Breast epithelium (tissue), 4 donors: ENCODE data around the gene STK4. TPM values are rescaled to one million over a fixed set of nuclear protein-coding genes. Genes with fewer than 3 reads are reported as not detected.

Source experiments
- DNase-seq, 2 donors: peaks; one replicate each; pipeline ENCODE4 v3.0.0-alpha.2; 2019; ENCODE audit warnings: low spot score in 2 of 2
- H3K27ac ChIP-seq, 2 donors: fragments of 200-600 bp; sonication (generic) in 1 of 2; one replicate each; pipeline ENCODE4 v1.5.1; 2016 to 2019; ENCODE audit warnings: mild to moderate bottlenecking in 1 of 2
- H3K27me3 ChIP-seq, 2 donors: fragments of 200-600 bp; sonication (generic) in 1 of 2; one replicate each; pipeline versions ENCODE4 v1.5.1 to v1.6.0; 2017 to 2019; ENCODE audit warnings: control low read depth in 1 of 2, mild to moderate bottlenecking in 1 of 2
- H3K36me3 ChIP-seq: fragments of 200-600 bp; one replicate; pipeline ENCODE4 v1.5.1; 2019
- H3K4me1 ChIP-seq, 2 donors: fragments of 200-600 bp; sonication (generic); one replicate each; pipeline ENCODE4 v1.5.1; 2016 to 2019; ENCODE audit warnings: control low read depth in 1 of 2
- H3K4me3 ChIP-seq, 3 donors: fragments of 200-600 bp; sonication (generic); 1 replicate in 2 of 3; 2 replicates in 1 of 3; pipeline ENCODE4 v1.5.1; 2016 to 2019; ENCODE audit warnings: mild to moderate bottlenecking in 3 of 3, moderate library complexity in 2 of 3
- H3K9me3 ChIP-seq, 2 donors: fragments of 200-600 bp; sonication (generic) in 1 of 2; one replicate each; pipeline ENCODE4 v1.5.1; 2016 to 2019; ENCODE audit warnings: control low read depth in 1 of 2
- POLR2A ChIP-seq: fragments of 450-650 bp; IDR thresholded peaks from one replicate; pipeline ENCODE4 v1.6.1; 2016; ENCODE audit warnings: antibody characterized with exemption, mild to moderate bottlenecking, moderate library complexity
- POLR2AphosphoS5 ChIP-seq, 3 donors: sonication (generic); formaldehyde crosslinking; IDR thresholded peaks; one replicate each; pipeline ENCODE4 v1.6.1; 2017; ENCODE audit warnings: antibody characterized with exemption in 3 of 3
- intact Hi-C: fragments of 100-400 bp; cut with DNase I; formaldehyde crosslinking; loops from one replicate; pipeline ENCODE4 v1.15.1; 2023; ENCODE audit warnings: low total_unique reads
- total RNA-seq, 3 donors: library from RNA; depleted of rRNA; stranded (reverse); fragments of >200 nt; gene quantifications; one replicate each; pipeline ENCODE4 v1.1.0, GENCODE V29; 2016
- TF ChIP-seq, protein P1 (sequence below), 3 donors: fragments of 450-650 bp; IDR thresholded peaks; one replicate each; pipeline ENCODE4 v1.5.1; 2016 to 2017; ENCODE audit warnings: antibody characterized with exemption in 3 of 3, mild to moderate bottlenecking in 3 of 3, moderate library complexity in 3 of 3

The STK4 gene
- total RNA-seq, 3 donors from 2014 or later = 33.1 to 35.3 (median 34.7) TPM

DNA sequence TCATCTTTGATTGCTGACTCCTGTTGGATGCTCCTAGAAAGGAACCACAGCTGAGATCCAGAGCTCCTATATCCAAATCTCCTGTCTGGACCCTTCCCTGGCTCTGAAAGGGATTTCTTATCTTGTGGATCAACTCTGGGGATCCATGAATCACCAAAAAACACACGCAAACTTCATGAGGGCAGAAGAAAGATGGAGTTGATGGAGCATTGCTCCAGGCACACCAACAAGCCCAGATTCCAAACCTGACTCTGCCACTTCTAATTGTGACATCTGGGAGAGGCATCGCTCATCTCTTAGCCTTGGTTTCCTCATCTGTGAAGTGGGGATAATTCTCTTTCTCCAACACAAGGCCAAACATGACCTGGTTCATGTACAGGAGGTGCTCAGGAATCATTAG is 127.9 kb downstream of the STK4 start:
- H3K9me3 ChIP-seq = no peaks in the 10 kb centered on the region
- peaks cover 2 to 31% of the 10 kb centered on the region in 2 donors for H3K27me3 ChIP-seq
- peaks cover 0 to 5% of the 10 kb centered on the region in 2 donors for H3K4me1 ChIP-seq
- no peaks in the 10 kb centered on the region for H3K36me3 ChIP-seq
- no peak overlapping the region for H3K27ac ChIP-seq
- intact Hi-C loops = no loop called here
- H3K4me3 ChIP-seq = no peak overlapping the region
- TF ChIP-seq, protein P1, sequence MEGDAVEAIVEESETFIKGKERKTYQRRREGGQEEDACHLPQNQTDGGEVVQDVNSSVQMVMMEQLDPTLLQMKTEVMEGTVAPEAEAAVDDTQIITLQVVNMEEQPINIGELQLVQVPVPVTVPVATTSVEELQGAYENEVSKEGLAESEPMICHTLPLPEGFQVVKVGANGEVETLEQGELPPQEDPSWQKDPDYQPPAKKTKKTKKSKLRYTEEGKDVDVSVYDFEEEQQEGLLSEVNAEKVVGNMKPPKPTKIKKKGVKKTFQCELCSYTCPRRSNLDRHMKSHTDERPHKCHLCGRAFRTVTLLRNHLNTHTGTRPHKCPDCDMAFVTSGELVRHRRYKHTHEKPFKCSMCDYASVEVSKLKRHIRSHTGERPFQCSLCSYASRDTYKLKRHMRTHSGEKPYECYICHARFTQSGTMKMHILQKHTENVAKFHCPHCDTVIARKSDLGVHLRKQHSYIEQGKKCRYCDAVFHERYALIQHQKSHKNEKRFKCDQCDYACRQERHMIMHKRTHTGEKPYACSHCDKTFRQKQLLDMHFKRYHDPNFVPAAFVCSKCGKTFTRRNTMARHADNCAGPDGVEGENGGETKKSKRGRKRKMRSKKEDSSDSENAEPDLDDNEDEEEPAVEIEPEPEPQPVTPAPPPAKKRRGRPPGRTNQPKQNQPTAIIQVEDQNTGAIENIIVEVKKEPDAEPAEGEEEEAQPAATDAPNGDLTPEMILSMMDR (IDR thresholded peaks at IDR 0.05) = no peak
- TF ChIP-seq POLR2A (no peak), POLR2AphosphoS5 (IDR thresholded peaks at IDR 0.05) (no peak)
- no peak for DNase-seq

DNA sequence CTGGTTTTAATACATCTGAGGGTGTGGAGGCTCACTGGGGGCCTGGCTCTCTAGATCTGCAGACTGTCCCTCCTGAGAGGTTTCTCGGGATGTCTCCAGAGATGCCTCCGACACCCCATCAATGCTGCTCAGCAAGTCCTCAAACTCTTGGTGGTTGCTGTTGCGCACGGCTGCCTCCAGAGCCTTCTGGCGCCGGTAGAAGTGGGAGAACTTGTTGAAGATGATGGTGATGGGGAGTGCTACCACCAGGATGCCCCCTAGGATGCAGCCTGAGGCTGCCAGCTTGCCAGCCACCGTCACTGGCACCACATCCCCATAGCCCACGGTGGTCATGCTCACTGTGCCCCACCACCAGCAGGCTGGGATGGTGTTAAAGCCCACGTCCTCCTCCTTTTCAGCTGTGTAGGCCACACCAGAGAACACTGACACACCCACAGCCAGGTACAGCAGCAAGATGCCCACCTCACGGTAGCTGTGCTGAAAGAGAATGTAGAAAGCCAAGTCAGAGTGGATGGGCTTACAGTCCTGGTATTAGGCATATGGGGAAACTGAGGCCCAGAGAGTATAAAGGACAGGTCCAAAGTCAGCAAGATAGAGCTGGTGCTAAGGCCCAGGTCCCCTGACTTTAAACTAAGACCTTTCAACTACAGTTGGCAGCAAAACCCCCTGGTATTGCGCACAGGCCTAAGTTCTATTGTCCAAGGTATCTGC is 128.7 kb downstream of the STK4 start:
- no peak for DNase-seq
- no peaks in the 10 kb centered on the region for H3K36me3 ChIP-seq
- TF ChIP-seq POLR2AphosphoS5 (IDR thresholded peaks at IDR 0.05) (no peak), POLR2A (no peak)
- TF ChIP-seq, protein P1 (IDR thresholded peaks at IDR 0.05) = no peak
- H3K4me1 ChIP-seq = peaks cover 0 to 5% of the 10 kb centered on the region in 2 donors
- H3K27me3 ChIP-seq = peaks cover 2 to 31% of the 10 kb centered on the region in 2 donors
- no peaks in the 10 kb centered on the region for H3K9me3 ChIP-seq
- H3K4me3 ChIP-seq = no peak overlapping the region
- H3K27ac ChIP-seq = no peak overlapping the region
- intact Hi-C loops = no loop called here

DNA sequence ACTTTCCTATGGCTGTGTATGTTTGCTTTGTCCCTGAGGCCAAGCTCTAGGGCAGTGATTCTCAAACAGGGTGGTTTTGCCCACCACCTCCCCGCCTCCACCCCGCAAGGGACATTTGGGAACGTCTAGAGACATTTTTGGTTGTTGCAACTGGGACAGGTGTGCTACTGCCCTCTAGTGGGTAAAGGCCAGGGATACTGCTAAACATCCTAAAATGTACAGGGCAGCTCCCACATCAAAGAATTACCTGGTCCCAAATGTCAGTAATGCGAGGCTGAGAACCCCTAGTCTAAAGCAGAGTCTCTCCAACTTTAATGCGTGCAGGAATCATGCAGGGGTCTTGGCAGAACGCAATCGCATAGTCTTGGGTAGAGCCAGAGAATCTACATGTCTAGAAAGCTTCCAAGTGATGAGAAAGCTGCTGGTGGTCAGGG is 129.5 kb downstream of the STK4 start:
- Histone ChIP-seq H3K27me3 (peaks cover 2 to 31% of the 10 kb centered on the region in 2 donors), H3K36me3 (no peaks in the 10 kb centered on the region), H3K4me1 (peaks cover 0 to 5% of the 10 kb centered on the region in 2 donors), H3K4me3 (no peak overlapping the region), H3K9me3 (no peaks in the 10 kb centered on the region), H3K27ac (no peak overlapping the region)
- peak in 1 of 2 donors; percentile 21 for DNase-seq
- TF ChIP-seq, protein P1 (IDR thresholded peaks at IDR 0.05) = peak in 2 of 3 donors; percentile 56 to 58
- TF ChIP-seq POLR2AphosphoS5 (IDR thresholded peaks at IDR 0.05) (no peak), POLR2A (no peak)
- intact Hi-C loops = no loop called here

DNA sequence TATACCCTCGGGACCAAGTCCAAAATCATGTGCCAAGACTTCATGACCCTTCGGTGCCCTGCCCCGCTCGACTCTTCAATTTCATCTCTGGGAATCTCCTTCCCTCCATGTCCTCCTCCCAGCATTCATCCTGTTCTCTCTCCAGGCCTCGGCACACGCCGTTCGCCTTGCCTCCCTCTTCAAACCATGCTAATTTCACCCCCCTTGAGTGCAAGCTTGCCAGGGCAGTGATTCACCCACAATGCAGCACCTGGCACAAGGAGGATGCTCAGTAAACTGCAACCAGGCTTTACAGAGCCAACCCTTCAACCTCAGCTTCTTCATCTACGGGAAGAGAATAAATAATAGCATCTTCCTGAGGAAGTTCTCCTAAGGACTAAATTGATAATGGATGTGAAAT is 130.5 kb downstream of the STK4 start:
- no peak for DNase-seq
- no peak overlapping the region for H3K4me3 ChIP-seq
- H3K27me3 ChIP-seq = peaks cover 2 to 31% of the 10 kb centered on the region in 2 donors
- no peak overlapping the region for H3K27ac ChIP-seq
- H3K4me1 ChIP-seq = peaks cover 0 to 5% of the 10 kb centered on the region in 2 donors
- H3K36me3 ChIP-seq = no peaks in the 10 kb centered on the region
- no peaks in the 10 kb centered on the region for H3K9me3 ChIP-seq
- intact Hi-C loops = no loop called here
- TF ChIP-seq POLR2A (no peak), POLR2AphosphoS5 (IDR thresholded peaks at IDR 0.05) (no peak)
- TF ChIP-seq, protein P1 (IDR thresholded peaks at IDR 0.05) = no peak

DNA sequence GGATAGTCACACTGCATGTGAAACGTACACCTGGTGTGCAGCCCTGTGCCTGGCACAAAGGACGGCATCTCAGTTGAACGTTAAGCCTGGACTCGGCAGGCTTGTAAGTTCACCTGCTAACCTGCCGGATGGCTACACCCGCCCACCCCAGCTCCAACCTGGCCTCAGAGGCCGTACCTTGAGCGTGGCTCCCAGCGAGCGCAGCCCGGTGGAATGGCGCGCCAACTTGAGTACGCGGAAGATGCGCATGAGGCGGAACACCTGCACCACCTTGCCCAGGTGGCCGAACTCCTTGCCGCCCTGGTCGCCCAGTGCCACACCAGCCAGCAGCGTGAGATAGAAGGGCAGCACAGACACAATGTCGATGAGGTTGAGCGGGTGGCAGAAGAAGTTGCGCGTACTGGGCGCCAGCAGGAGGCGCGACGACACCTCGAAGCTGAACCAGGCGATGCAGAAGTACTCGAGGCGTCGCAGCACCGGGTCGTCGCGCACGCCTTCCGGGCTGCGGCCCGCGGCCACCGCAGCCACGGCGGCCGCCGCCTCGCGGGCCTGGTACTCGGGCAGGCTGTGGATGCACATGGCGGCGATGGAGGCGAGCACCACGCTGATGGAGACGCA is 131.3 kb downstream of the STK4 start:
- DNase-seq = no peak
- intact Hi-C loops = no loop called here
- TF ChIP-seq POLR2A (no peak), POLR2AphosphoS5 (IDR thresholded peaks at IDR 0.05) (no peak)
- TF ChIP-seq, protein P1 (IDR thresholded peaks at IDR 0.05) = no peak
- H3K4me1 ChIP-seq = peaks cover 0 to 5% of the 10 kb centered on the region in 2 donors
- no peaks in the 10 kb centered on the region for H3K9me3 ChIP-seq
- peaks cover 2 to 31% of the 10 kb centered on the region in 2 donors for H3K27me3 ChIP-seq
- H3K36me3 ChIP-seq = no peaks in the 10 kb centered on the region
- H3K27ac ChIP-seq = no peak overlapping the region
- H3K4me3 ChIP-seq = peak overlapping the region in 2 of 3 donors; percentile 12 to 49
